Measurements from ENCODE around the gene FAM170B. TPM values are rescaled to one million over a fixed set of nuclear protein-coding genes. Genes with fewer than 3 reads are reported as not detected.

The FAM170B gene
- total and polyA plus RNA-seq, 2 experiments from 2014 or later, result not detected

- Mint-ChIP-seq H3K4me3 (no peak overlapping the region), H3K4me1 (peaks cover 11% of the 10 kb centered on the region), H3K9me3 (no peaks in the 10 kb centered on the region), H3K36me3 (ENCODE audit: low read depth) (no peaks in the 10 kb centered on the region), H3K27ac (no peak overlapping the region), H3K27me3 (ENCODE audit: insufficient read depth, low read depth, poor library complexity) (peaks cover 1% of the 10 kb centered on the region)
- Histone ChIP-seq H3K27me3 (ENCODE audit: insufficient read depth) (no peaks in the 10 kb centered on the region), H3F3A (replicated peaks; ENCODE audit: low read depth) (no peaks in the 10 kb centered on the region), H3K4me3 (no peak overlapping the region), H3K27ac (ENCODE audit: low read depth) (no peak overlapping the region), H3K9me2 (ENCODE audit: insufficient read depth) (no peaks in the 10 kb centered on the region), H3K4me2 (no peak overlapping the region), H3K36me3 (ENCODE audit: insufficient read depth) (no peaks in the 10 kb centered on the region), H3K79me2 (replicated peaks; ENCODE audit: insufficient read depth) (no peaks in the 10 kb centered on the region), H3K4me1 (ENCODE audit: insufficient read depth) (no peaks in the 10 kb centered on the region), H4K20me1 (replicated peaks; ENCODE audit: insufficient read depth) (no peaks in the 10 kb centered on the region), H2AFZ (no peak overlapping the region)
- no peak for ATAC-seq
- no peak for DNase-seq (ENCODE audit: low spot score)
- TF ChIP-seq EZH2phosphoT487 (IDR thresholded peaks at IDR 0.05; ENCODE audit: unreplicated experiment) (no peak), POLR2AphosphoS5 (IDR thresholded peaks at IDR 0.05; ENCODE audit: low read depth) (no peak), ZNF114 (CRISPR knock-in tag; IDR thresholded peaks at IDR 0.05) (no peak), STAT1 (IDR thresholded peaks at IDR 0.05; ENCODE audit: unreplicated experiment) (no peak), ZNF331 (CRISPR knock-in tag; IDR thresholded peaks at IDR 0.05; ENCODE audit: low read depth) (no peak), ZNF462 (CRISPR knock-in tag; IDR thresholded peaks at IDR 0.05) (no peak), CTCF (conservative IDR thresholded peaks at IDR 0.05; ENCODE audit: low read depth in 2 of 2) (no peak), NANOG (IDR thresholded peaks at IDR 0.05; ENCODE audit: borderline replicate concordance) (no peak), CREB1 (CRISPR knock-in tag; IDR thresholded peaks at IDR 0.05; ENCODE audit: low read depth) (no peak), EZH2 (IDR thresholded peaks at IDR 0.05; ENCODE audit: low read depth, unreplicated experiment) (no peak), JUNB (IDR thresholded peaks at IDR 0.05; ENCODE audit: unreplicated experiment) (no peak), REST (IDR thresholded peaks at IDR 0.05; ENCODE audit: unreplicated experiment) (no peak)
- TF ChIP-seq, protein P1, sequence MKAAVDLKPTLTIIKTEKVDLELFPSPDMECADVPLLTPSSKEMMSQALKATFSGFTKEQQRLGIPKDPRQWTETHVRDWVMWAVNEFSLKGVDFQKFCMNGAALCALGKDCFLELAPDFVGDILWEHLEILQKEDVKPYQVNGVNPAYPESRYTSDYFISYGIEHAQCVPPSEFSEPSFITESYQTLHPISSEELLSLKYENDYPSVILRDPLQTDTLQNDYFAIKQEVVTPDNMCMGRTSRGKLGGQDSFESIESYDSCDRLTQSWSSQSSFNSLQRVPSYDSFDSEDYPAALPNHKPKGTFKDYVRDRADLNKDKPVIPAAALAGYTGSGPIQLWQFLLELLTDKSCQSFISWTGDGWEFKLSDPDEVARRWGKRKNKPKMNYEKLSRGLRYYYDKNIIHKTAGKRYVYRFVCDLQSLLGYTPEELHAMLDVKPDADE (IDR thresholded peaks at IDR 0.05), result no peak
Observed at GRCh38 chr10:49165821-49166483, 32.1 kb upstream of the FAM170B start.
